ENCODE data around the gene NOP14.
"Not testable (repeated sequence)": the region's sequence is repeated elsewhere in the genome, so short reads cannot be mapped to it uniquely, and the experiment has no call there.

NOP14 gene

GRCh38 chr4:2941138-2942036 is 21.8 kb downstream of the NOP14 start:
- DNase-seq, result no peak

GRCh38 chr4:2940267-2941137 is 22.7 kb downstream of the NOP14 start:
- DNase-seq, result no peak

- peak in 1 of 2 experiments; percentile 38 for DNase-seq
Observed at GRCh38 chr4:2939383-2940243, 23.6 kb downstream of the NOP14 start.

GRCh38 chr4:2938906-2939305 is 24.3 kb downstream of the NOP14 start:
- DNase-seq, result no peak

GRCh38 chr4:2938411-2938810 is 24.8 kb downstream of the NOP14 start:
- not testable (repeated sequence) for DNase-seq

GRCh38 chr4:2937986-2938385 is 25.2 kb downstream of the NOP14 start:
- DNase-seq, result no peak

GRCh38 chr4:2937146-2937857 is 25.9 kb downstream of the NOP14 start:
- peak; percentile 57 to 67 for DNase-seq

GRCh38 chr4:2936773-2937145 is 26.4 kb downstream of the NOP14 start:
- DNase-seq, result peak; percentile 75 to 82

GRCh38 chr4:2935762-2936743 is 27.2 kb downstream of the NOP14 start:
- peak; percentile 82 to 88 for DNase-seq

- peak; percentile 98 for DNase-seq
Observed at GRCh38 chr4:2934813-2935761, 28.1 kb downstream of the NOP14 start.

- DNase-seq, result peak; percentile 58 to 65
Observed at GRCh38 chr4:2934077-2934812, 29.0 kb downstream of the NOP14 start.

GRCh38 chr4:2933566-2934076 is 29.6 kb downstream of the NOP14 start:
- DNase-seq, result no peak

GRCh38 chr4:2932951-2933565 is 30.1 kb downstream of the NOP14 start:
- DNase-seq, result peak in 1 of 2 experiments; percentile 48

- DNase-seq, result no peak
Observed at GRCh38 chr4:2932321-2932950, 30.8 kb downstream of the NOP14 start.

GRCh38 chr4:2931512-2932301 is 31.5 kb downstream of the NOP14 start:
- DNase-seq, result peak; percentile 59 to 67

- DNase-seq, result no peak
Observed at GRCh38 chr4:2930758-2931511, 32.3 kb downstream of the NOP14 start.

Data from activated CD4-positive, alpha-beta T cell treated with anti-CD3 and anti-CD28 coated beads, Interleukin-2, amount 50 U/mL, for 48 hours (primary cell).